Epidermal melanocyte (primary cell): ENCODE measurements around the gene ICOSLG.
"Not testable (repeated sequence)": the region's sequence is repeated elsewhere in the genome, so short reads cannot be mapped to it uniquely, and the experiment has no call there.

Source experiments
- DNase-seq: peaks from one replicate; pipeline ENCODE4 v3.0.0; 2011; ENCODE audit warnings: low spot score; ENCODE audit not compliant: insufficient read length

Gene ICOSLG

DNA sequence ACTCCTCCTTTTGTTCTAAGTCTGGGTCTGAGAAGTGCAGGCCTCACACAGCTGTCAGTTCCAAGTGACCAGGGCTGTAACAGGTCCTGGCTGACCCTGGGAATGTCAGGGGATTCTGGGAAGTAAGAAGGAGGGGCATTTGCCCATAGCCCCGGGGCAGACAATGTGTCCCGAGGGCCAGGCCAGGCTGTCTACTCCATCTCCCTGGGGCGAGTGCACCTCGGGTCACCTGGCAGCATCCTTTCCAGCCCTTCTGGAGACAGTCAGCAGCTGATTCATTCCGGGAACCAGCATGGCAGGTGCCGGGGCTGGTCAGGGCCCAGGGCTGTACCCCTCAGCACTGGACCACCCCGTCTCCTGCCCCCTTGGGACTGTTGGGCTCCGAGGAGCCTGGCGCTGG, 13.1 kb downstream of the ICOSLG start:
- DNase-seq, result not testable (repeated sequence)

DNA sequence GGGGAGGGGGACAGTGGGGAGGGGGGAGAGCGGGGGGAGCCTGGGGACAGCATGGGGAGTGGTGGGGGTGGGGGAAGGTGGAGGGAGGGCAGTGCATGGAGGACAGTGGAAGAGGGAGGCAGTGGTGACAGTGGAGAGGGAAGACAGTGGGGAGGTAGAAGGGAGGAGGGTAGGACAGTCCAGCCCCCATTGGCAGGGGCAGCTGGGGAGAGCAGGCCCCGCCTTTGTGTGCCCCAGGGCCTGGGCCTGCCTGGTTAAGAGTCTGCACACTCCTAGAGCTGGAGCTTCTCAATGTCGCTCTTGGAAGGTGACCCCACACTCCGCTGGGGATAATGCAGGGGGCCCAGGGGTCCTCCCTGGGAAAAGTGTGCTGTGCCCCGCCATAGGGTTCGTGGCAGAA, 15.1 kb downstream of the ICOSLG start:
- not testable (repeated sequence) for DNase-seq

DNA sequence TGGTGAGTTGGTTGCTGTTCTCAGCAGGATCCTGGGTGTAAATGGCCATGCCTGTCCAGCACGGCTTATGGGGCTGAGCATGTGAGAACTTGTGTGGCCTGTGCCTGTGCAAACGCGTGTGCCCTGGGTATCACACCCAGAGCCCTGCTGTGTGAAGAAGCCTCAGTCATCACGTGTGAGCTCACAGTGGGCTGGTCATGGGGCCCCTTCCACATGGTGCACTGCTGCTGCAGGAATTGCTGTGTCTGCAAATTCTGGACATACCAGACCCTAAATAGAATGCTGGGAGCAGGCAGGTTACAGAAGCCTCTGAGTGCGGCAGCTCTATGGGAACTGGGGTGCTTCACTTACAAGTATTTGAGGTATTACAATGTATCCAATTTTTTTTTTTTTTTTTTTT, 17.4 kb downstream of the ICOSLG start:
- not testable (repeated sequence) for DNase-seq

DNA sequence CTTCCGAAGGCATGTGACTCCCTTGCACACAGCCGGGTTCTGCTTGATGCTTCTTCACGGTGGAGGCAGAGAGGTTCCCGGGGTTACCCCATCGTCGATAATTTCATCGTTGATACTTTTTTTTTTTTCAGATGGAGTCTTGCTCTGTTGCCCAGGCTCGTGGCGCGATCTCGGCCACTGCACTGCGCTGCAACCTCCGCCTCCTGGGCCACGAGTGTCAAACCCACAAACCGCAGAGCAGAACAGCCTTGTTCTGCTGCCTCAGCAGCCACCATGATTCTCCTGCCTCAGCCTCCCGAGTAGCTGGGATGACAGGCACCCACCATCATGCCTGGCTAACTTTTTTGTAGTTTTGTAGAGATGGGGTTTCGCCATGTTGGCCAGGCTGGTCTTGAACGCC, 20.1 kb downstream of the ICOSLG start:
- not testable (repeated sequence) for DNase-seq

DNA sequence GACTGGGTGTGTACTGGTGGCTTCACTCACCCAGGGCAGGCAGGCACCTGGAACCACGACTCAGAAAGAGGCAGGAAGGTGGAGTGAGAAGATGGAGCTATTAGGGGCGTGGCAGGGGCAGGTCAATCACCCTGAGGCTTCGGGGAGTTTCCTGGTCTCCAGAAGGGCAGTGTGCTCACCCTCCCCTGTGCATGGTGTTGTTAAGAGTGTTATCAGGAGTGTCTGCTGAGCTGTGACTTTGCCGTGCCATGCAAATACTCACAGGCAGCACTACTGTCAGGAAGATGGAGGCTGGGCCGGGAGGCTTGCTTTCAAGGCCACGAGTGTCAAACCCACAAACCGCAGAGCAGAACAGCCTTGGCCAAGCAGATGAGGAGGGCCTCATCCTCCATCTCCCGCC, 22.3 kb downstream of the ICOSLG start:
- not testable (repeated sequence) for DNase-seq

DNA sequence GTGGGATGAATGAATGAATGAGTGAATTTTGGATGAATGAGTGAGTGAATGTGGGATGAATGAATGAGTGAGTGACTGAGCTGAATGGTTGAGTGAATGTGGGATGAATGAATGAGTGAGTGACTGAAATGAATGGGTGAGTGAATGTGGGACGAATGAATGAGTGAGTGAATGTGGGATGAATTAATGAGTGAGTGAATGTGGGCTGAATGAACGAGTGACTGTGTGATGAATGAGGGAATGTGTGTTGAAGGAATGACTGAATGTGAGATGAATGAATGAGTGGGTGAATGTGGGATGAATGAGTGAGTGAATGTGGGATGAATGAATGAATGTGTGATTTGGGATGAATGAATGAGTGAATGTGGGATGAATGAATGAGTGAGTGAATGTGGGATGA, 28.8 kb downstream of the ICOSLG start:
- not testable (repeated sequence) for DNase-seq

DNA sequence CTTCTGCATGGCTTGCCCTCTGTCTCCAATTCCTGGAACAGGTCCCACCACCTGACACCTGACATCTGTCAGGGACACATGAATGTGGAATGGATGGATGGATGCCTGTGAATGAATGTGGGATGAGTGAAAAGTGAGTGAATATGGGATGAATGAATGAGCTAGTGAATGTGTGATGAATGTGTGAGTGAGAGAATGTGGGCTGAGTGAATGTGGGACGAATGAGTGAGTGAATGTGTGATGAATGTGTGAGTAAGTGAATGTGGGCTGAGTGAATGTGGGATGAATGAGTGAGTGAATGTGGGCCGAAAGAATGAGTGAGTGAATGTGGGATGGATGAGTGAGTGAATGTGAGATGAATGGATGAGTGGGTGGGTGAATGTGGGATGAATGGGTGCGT, 29.2 kb downstream of the ICOSLG start:
- DNase-seq, result not testable (repeated sequence)

DNA sequence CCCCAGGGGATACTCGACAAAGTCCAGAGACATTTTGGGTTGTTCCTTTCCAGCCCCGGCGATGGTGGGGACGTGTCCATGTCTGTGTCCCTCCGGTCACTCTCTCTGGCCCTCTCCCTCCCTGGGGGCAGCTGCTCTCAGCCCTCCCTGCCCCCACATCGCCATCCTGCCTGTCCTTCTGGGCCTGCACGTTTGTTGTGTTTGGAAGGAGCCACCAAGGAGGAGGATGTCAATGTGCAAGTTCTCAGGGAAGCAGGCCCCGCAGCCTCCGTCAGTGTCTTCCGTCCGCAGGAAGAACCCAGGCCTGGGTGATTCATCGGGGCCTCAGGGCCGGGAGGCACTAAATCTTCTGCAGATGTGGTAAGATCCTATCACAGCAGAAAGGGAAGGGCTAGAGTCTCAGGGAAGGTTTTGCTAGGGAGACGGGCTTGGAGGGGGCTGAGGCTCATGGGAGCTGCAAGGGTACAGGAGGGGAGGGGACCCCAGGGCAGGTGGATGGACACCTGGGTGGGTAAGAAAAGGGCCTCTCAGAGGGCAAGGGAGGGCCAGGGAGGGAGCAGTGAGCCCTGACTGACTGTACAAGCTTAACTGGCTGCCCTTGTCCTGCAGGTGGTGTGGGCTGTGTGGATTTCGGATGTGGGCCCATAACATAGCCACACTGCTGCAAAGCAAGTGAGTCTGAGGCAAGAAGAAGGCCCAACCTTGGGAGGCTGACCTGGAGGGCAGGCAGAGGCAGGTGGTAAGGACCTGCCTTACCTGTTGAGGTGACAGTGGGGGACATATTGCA, 32.7 kb downstream of the ICOSLG start:
- DNase-seq, result not testable (repeated sequence)

DNA sequence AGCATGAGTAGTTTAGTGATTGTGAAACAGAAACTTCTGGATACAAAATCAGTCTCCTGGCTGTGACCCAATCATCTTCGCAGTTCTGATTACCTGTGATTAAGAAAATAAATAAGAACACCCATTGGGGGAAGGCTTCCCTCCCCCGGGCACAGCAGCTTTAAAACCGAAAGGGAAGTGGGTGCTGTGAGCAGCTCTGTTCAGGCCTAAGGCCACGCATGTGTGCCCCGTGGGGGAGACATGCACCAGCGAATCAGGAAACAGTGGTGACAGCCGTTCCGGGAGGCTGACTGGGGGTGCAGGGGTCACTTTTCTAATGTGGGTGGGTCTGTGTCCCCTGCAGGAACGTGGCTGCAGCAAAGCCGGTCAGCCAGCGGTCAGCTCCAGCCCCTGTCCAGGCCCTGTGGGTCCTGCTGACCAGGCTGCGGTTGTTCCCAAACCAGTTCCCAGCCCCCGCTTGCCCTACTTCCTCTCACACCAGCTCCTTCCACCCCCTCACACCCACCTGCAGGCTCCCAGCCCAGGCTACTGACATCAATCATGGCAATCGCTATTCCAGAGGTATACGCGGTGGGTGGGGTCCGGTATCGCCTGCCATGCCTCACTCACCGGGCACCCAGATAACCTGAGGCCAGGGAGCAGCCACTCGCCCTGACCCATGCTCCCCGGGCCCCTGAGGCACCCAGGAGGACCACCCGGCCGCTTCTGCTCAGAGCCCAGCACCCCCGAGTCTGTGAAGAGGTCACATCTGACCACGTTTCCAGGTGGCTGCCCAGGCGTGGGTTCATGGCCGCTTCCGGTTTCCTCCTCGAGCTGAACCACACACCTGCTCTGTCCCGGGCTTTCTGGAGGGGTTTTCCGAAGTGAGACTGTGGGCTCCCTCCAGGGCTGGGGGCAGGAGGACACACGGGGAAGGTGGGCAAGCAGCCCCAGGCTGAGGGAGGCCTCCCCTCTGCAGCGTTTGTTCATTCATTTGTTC, 33.8 kb downstream of the ICOSLG start:
- not testable (repeated sequence) for DNase-seq

DNA sequence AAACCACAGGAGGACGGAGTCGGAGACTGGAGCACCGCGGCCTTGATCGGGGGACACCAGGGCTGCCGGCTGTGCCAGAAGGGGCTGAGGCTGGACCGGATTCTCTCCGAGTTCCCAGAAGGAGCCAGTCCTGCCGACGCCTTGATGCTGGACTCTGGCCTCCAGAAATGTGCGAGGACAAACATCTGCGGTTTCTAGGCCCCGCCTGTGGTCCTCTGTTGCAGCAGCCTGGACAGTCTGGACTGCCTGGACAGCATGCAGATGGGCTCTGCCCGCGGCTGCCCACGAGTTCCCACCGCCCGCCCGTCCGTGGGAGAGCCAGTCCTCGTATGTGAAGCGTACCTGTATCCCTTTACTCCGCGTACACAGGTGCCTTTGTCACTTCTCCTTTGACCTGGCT, 34.6 kb downstream of the ICOSLG start:
- not testable (repeated sequence) for DNase-seq

DNA sequence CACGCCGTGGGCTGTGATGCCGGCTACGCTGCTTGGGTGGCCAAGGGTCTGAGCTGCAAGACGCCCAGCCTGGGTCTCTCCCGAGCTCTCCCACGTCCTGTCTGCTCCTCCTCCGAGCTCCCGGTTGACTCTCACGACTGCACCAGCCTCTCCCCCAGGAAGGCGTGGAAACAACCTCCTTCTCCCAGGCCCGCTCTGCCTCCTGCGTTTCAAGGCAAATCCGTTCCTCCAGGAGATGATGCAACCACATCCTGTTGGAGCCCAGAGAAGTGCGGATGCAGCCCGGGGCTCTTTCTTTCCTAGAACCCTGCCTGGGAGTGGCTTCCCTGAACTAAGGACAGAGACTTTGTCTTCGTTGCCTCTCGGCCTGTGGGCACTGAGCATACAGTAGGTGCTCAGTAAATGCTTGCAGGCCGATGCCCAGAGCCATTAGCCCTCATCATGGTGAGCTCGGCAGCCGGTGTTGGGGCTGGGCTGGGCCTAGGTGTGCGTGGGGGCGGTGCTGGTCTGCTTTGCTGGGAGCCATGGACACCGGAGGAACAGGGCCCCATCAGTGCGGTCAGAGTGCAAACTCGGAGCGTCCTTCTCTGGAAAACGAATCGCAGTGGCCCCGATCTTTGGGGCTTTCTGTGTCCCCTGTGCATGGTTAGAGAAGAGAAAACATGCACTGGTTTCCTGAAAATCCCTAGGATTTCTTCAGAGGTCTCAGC, 38.0 kb downstream of the ICOSLG start:
- not testable (repeated sequence) for DNase-seq

DNA sequence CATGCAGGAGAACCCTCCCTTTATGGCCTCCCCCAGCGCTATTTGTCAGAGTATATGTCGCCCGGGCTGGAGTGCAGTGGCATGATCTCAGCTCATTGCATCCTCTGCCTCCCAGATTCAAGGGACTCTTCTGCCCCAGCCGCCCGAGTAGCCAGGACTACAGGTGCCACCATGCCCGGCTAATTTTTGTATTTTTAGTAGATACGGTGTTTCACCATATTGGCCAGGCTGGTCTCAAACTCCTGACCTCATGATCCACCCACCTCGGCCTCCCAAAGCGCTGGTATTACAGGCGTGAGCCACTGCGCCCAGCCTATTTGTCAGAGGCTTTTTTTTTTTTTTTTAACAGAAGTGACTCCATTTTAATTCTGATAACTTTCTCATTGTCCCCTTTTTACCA, 40.7 kb downstream of the ICOSLG start:
- DNase-seq, result not testable (repeated sequence)

DNA sequence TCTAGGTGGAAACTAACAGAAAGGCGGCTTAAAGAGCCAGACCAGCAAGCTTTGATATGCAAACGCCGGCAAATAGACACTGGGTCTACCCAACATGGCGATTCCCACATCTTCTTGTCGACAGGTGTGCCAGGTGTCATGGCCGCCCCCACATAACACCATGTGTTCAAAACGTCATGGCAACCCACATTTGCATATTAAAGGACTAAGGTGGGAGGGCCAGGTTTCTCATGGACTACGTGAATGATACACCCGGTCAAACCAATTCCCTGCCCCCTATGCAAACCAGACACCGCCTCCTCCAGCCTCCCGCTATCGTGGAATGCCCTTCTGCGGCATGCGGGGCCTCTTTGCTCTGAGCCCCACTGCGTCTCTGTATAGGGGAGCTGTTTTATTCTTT, 41.3 kb downstream of the ICOSLG start:
- no peak for DNase-seq

DNA sequence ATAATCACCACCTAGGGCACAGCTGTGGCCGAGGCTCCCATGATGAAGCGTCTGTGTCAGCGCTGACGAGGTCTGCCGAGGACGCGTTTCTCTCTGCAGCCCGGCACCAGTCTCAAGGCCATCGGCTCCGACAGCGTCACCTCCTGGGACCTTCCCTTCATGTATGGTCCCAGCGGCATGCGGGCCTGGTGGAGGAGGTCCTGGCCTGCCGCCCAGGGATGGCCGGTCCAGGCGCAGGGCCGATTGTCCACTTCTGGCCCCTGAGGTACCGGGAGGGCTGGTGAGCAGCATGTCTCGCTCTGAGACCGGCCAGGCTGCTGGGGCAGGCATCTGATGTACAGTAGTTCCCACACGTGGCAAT, 43.6 kb downstream of the ICOSLG start:
- DNase-seq, result not testable (repeated sequence)

DNA sequence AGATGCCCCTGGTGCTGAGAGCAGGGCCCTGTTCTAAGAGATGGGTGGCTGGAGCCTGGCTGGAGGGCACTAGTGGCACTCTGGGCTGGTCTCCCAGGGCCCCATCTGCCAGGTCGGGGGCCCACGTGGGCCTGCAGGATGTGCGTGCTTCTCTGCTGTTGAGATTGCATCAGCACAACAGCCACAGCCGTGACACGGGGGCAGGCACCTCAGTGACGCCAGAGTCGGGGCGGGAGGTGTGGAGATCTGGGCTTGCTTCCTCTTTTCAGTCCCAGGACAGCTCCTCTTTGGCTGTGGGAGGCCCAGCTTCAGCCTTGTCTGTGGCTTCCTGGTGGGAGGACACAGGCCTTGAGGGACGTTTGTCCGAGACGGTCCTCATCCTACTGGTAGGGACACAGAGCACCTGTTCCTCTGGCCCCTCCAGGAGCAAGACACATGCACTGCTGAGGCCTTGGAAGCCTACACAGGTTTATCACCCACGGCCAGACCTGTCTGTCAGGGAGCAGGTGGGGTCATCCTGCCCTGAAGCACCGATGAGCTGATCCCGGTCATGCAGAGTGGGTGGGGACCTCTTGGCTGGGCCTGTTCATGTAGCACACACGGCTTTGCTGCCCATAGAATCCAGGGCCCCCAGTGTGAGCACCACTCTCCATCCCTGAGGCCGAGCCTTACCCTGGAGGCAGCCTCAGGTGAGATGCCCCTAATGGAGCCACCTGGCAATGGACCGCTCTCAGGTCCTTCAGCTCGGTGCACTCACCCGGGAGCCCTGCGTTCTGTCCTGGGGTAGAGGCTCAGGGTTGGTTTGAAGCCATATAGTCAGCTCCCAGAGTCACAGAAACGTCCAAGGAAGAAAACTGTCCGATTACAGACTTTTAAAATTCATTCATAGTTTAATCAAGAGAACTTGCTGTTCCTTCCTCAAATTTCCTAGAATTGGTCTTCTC, 44.3 kb downstream of the ICOSLG start:
- not testable (repeated sequence) for DNase-seq

DNA sequence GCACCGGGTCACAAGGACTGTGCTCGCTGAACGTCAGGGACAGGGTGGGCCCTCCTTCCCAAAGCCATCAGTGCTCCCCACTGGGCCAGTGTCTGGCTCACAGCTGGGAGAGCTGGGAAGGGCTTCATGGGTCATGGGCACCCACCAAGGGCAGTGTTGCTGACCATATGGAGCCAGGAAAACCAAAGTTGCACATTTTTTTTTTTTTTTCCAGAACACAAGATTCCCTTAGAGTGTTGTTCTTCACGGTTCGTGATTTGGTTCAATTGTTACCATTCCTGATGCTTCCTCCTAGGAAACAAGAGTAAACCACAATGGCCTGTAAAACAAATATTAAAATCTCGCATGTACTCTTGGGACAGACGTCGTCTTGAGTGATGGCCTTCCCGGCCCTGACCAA, 45.9 kb downstream of the ICOSLG start:
- DNase-seq, result not testable (repeated sequence)

DNA sequence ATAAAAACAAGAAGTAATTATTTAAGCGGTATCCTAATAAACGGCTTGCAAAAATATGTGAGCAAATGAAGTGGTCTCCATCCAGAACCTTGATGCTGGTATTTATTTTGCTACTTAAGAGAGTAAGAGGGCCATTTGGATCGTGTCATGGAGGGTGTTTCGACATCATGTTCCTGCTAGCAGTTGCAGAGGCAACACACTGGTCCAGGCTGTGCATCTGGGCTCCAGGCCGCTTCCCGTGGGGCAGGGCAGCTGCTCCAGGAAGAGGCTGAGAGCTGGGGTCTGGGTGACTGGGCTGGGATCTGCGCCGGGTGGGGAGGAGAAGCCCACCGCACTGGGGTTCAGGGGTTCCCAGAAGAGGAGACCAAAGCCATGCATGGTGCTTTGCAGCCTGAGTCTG, 46.3 kb downstream of the ICOSLG start:
- not testable (repeated sequence) for DNase-seq

DNA sequence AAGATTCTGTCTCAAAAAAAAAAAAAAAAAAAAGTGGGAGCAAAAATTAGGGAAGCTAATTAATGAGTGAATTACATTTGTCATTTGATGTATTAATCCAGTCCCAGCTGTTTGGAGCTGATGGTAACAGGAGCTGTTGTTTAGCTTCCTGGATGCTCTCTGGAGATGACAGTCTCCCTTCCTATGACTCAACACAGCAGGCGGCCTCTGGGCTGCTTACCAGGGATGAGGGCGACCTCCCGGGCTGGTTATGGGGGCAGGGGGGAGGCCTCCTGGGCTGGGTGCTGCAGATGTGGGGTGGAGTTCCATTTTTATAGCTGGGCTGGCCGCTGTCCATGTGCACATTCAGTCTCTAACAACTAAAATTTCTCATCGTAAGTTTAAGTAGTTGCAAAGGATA, 47.6 kb downstream of the ICOSLG start:
- DNase-seq, result not testable (repeated sequence)

DNA sequence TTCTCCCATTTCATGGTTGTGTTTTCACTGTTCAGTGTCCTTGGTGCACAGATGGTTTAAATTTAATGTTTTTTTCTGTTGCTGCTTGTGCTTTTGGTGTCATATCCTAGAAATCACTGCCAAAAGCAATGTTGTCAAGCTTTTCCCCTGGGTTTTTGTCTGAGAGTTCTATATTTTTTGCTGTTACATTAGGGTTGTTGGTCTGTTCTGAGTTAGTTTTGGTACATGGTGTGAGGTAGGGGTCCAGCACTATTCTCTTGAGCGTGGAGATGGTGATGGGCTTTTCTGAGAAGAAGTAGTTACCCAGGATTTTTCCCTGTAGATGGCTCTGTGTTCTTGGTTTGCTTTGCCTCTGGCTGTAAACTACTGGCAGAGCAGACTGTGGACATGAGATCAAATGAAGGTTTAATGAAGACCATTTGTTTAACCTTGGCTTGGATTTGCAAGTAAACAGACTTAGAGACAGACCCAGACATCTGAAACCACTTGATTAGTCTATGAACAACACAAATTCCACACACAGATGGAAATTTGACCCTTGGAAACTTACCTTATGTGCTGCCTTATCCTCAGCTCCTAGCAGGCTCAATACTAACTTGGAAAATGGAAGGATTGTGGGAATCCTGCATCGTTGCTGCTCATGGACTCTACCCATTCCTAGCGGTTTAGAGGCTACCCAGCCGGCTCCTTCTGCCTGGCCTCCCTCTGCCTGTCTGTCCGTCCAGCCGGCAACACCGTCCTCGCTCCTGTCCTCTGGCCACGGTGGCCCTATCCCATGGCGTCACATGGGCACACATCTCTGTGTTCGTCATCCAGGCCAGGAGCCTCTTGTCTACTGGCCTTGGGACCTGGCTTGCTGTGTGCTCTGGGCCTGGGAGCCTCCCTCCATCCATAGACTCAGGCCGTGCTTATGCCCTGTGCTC, 50.1 kb downstream of the ICOSLG start:
- DNase-seq, result not testable (repeated sequence)
